ENCODE measurements around the gene VWA8. TPM values are rescaled to one million over a fixed set of nuclear protein-coding genes. Genes with fewer than 3 reads are reported as not detected.

VWA8 gene
- total RNA-seq, 2 experiments from 2014 or later: 26.3 to 27.5 TPM

DNA sequence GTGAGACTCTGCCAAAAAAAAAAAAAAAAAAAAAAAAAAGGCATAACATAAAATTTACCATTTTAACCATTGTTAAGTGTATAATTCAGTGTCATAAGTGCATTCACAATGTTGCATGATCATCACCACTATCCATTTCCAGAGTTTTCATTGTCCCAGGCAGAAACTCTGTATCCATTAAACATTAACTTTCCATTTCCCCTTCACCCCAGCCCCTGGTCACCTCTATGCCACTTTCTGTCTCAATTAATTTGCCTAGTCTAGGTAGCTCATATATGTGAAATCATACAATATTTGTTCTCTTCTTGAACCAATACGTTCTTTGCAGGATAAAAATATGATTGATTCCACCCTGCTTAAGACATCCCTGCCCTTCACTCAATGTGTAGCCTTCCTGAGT, 31.0 kb upstream of the VWA8 start:
- no peak for ATAC-seq
- H3K27me3 Mint-ChIP-seq: peaks cover 3% of the 10 kb centered on the region
- TF ChIP-seq, protein P1, sequence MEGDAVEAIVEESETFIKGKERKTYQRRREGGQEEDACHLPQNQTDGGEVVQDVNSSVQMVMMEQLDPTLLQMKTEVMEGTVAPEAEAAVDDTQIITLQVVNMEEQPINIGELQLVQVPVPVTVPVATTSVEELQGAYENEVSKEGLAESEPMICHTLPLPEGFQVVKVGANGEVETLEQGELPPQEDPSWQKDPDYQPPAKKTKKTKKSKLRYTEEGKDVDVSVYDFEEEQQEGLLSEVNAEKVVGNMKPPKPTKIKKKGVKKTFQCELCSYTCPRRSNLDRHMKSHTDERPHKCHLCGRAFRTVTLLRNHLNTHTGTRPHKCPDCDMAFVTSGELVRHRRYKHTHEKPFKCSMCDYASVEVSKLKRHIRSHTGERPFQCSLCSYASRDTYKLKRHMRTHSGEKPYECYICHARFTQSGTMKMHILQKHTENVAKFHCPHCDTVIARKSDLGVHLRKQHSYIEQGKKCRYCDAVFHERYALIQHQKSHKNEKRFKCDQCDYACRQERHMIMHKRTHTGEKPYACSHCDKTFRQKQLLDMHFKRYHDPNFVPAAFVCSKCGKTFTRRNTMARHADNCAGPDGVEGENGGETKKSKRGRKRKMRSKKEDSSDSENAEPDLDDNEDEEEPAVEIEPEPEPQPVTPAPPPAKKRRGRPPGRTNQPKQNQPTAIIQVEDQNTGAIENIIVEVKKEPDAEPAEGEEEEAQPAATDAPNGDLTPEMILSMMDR (IDR thresholded peaks at IDR 0.05): no peak
- no peak for DNase-seq
- ChIA-PET POLR2A (no interaction called here), CTCF (no interaction called here)
- no peaks in the 10 kb centered on the region for H3K36me3 Mint-ChIP-seq (ENCODE audit: low read depth)
- no peak overlapping the region for H3K27ac Mint-ChIP-seq
- peaks cover 8% of the 10 kb centered on the region for H3K4me1 Mint-ChIP-seq (ENCODE audit: low read depth)
- H3K9me3 Mint-ChIP-seq: no peaks in the 10 kb centered on the region
- no peak overlapping the region for H3K4me3 Mint-ChIP-seq
- intact Hi-C loops (cut with micrococcal nuclease): no loop called here

DNA sequence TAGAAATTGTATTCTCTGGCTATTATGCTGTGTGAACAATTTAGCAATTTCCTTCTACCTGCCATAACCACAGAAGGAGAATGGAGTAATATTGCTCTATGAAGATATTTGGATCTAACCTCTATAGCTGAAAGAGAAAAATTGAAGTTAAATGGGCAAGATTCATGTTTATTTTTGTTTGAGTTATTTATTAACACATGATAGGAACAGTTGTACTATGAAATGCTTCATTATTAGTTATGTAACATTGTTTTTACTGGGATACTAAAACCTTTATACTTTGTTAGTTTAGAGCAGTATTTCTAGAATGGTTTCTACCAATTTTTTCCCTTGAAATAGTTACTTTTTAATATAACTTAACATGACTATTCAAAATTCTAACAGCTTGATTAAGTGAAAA, 27.3 kb upstream of the VWA8 start:
- POLR2A ChIA-PET: interaction anchor here (1.0 kb wide), 1 partner anchor 41 kb away, joined by 4 read pairs; no protein-coding TSS in a partner anchor
- intact Hi-C loops (cut with micrococcal nuclease): no loop called here
- Mint-ChIP-seq H3K36me3 (ENCODE audit: low read depth) (no peaks in the 10 kb centered on the region), H3K27me3 (peaks cover 13% of the 10 kb centered on the region), H3K27ac (no peak overlapping the region), H3K9me3 (no peaks in the 10 kb centered on the region), H3K4me3 (no peak overlapping the region), H3K4me1 (ENCODE audit: low read depth) (peaks cover under 1% of the 10 kb centered on the region)
- TF ChIP-seq, protein P1 (IDR thresholded peaks at IDR 0.05): no peak
- DNase-seq (no peak), ATAC-seq (no peak)
- CTCF ChIA-PET: interaction anchor here (1.2 kb wide), 1 partner anchor 36 kb away, joined by 3 read pairs; no protein-coding TSS in a partner anchor

DNA sequence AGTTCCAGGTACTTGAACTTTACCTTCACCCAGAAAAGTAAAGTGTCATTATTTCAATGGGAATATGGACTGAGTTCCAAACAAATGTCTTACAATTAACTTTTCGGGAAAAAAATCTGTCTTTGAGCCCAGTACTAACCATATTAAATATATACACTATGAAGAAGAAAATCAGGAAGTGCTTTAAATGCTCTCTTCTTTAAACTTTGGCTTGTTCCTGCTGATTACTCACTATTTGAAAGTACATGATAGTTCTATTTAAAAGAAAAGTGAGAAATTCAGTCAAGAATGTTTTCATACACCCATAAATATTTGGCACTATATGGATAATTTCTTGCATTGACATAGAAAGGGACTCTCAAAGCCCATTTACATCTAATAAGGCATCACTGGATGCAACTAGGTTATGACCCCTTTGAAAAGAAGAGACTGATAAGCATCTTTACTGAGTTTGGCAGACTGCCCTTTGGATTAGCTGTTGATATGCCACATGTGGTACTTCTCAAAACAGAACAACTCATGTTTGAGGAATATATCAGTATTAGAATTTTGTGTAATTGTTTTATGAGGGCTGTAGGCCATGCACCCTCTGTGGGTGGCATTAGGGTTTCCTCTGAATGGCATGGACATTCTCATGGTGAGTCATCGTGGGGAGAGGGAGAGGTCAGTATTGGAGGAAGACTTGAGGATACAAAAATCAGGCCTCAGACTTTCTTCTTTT, 25.0 kb upstream of the VWA8 start:
- H3K9me3 Mint-ChIP-seq: no peaks in the 10 kb centered on the region
- ChIA-PET POLR2A (no interaction called here), CTCF (no interaction called here)
- peaks cover 4% of the 10 kb centered on the region for H3K4me1 Mint-ChIP-seq (ENCODE audit: low read depth)
- TF ChIP-seq, protein P1 (IDR thresholded peaks at IDR 0.05): no peak
- no peak overlapping the region for H3K4me3 Mint-ChIP-seq
- DNase-seq (no peak), ATAC-seq (no peak)
- intact Hi-C loops (cut with micrococcal nuclease): no loop called here
- no peaks in the 10 kb centered on the region for H3K36me3 Mint-ChIP-seq (ENCODE audit: low read depth)
- peaks cover 15% of the 10 kb centered on the region for H3K27me3 Mint-ChIP-seq
- H3K27ac Mint-ChIP-seq: no peak overlapping the region

DNA sequence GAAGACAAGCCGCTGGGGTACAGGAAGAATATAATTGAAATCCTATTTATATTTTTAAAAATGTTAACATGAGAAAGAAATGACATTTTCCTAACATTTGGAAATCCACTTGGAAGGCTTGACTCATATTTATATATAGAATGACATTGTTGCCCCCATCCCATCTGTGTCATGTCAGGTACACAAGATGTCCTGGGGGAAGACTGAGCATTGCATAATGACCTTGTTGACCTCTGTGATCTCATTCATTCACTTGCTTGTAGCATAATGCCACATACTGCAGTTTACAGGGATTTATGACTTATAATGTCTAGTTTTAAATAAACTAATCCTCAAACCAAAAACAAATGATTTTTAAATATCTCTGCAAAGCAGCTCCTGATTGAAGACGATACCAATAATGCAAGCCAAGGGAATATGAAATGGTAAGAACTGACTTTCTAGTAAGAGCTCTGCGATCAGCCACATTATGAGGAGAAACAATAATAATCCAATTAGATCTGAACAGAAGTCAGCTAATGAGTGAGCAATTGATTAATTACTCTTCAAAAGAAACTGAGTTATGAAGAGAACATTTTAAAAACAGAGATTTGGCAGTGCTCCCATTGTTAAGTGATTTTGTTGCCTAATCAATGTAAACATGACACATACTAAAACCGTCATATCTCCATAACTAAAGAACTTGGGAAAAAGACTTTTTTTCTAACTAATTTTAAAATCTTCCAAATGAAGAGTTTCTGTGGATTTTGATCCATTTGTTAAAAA, 21.2 kb upstream of the VWA8 start:
- H3K27ac Mint-ChIP-seq: no peak overlapping the region

More for the DNA sequence above, 21.2 kb upstream of the VWA8 start:
- POLR2A ChIA-PET: no interaction called here
- Mint-ChIP-seq H3K4me1 (ENCODE audit: low read depth) (peaks cover 4% of the 10 kb centered on the region), H3K36me3 (ENCODE audit: low read depth) (no peaks in the 10 kb centered on the region), H3K4me3 (no peak overlapping the region), H3K27me3 (peaks cover 13% of the 10 kb centered on the region), H3K9me3 (no peaks in the 10 kb centered on the region)
- intact Hi-C loops (cut with micrococcal nuclease): no loop called here
- DNase-seq: no peak
- no peak for ATAC-seq
- CTCF ChIA-PET: interaction anchor here (0.5 kb wide), 1 partner anchor 759 kb away, joined by 3 read pairs; no protein-coding TSS in a partner anchor
- TF ChIP-seq, protein P1 (IDR thresholded peaks at IDR 0.05): no peak

All from activated CD8-positive, alpha-beta T cell treated with anti-CD3 and anti-CD28 coated beads for 36 hours (primary cell).